ENCODE results near the gene GPD1L.

DNA sequence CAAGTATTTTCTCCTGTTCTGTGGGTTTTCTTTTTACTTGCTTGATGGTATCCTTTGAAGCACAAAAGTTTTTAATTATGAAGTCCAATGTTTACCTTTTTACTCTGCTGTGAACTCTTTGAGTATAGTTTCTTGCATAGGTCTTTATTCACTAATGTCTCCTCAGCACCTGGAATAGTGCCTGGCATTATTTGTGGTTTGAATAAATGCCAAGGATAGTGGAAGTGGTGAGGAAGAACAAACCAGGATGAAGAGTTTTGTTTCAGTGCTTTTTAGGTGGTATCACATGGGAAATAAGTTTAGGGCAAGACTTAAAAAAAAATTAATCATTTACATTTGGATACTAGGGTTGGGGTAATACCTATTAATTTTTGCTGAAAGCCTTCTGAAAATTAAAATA is 25.7 kb downstream of the GPD1L start:
- TF ChIP-seq, protein P1, sequence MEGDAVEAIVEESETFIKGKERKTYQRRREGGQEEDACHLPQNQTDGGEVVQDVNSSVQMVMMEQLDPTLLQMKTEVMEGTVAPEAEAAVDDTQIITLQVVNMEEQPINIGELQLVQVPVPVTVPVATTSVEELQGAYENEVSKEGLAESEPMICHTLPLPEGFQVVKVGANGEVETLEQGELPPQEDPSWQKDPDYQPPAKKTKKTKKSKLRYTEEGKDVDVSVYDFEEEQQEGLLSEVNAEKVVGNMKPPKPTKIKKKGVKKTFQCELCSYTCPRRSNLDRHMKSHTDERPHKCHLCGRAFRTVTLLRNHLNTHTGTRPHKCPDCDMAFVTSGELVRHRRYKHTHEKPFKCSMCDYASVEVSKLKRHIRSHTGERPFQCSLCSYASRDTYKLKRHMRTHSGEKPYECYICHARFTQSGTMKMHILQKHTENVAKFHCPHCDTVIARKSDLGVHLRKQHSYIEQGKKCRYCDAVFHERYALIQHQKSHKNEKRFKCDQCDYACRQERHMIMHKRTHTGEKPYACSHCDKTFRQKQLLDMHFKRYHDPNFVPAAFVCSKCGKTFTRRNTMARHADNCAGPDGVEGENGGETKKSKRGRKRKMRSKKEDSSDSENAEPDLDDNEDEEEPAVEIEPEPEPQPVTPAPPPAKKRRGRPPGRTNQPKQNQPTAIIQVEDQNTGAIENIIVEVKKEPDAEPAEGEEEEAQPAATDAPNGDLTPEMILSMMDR (conservative IDR thresholded peaks at IDR 0.05; ENCODE audit: low read length): no peak
- TF ChIP-seq EZH2phosphoT487 (IDR thresholded peaks at IDR 0.05; ENCODE audit: borderline replicate concordance): no peak
